Measurements from ENCODE around the gene TTC21B. TPM values are rescaled to one million over a fixed set of nuclear protein-coding genes. Genes with fewer than 3 reads are reported as not detected.

TTC21B gene
- total and polyA plus RNA-seq, 9 of the 15 experiments (the other 6 are each of a cell fraction or from before 2014, with no cell fraction given), result 5.2 to 34.9 (median 18.5) TPM

GRCh38 chr2:165953655-165954606 is at the start of gene TTC21B (continued):
- TF ChIP-seq HMGN3 (IDR thresholded peaks at IDR 0.05; ENCODE audit: borderline replicate concordance, extremely low read depth, insufficient read length, low read depth, low read length), result peak; percentile 69
- peak; percentile 48; the same call in 1 of the 2 replicates for TF ChIP-seq ZNF232 (CRISPR knock-in tag; IDR thresholded peaks at IDR 0.05)
- peak; percentile 7 for TF ChIP-seq MEIS2 (IDR thresholded peaks at IDR 0.05; ENCODE audit: partially characterized antibody)

GRCh38 chr2:166000401-166000800 is 46.8 kb upstream of the TTC21B start:
- Histone ChIP-seq H4K20me1 (replicated peaks; ENCODE audit: control insufficient read depth, insufficient read depth, low read length) (no peaks in the 10 kb centered on the region), H3K79me2 (ENCODE audit: control insufficient read depth, insufficient read depth, low read length) (no peaks in the 10 kb centered on the region), H3K36me3 (ENCODE audit: control insufficient read depth, insufficient read depth, low read length) (no peaks in the 10 kb centered on the region), H3K4me2 (ENCODE audit: insufficient read depth, low read length) (no peak overlapping the region), H3K27ac (ENCODE audit: extremely low read depth, low read depth, low read length) (no peak overlapping the region), H3K9ac (ENCODE audit: insufficient read depth in 1 of 2, low read depth in 2 of 2, low read length in 2 of 2) (no peak overlapping the region), H3K27me3 (ENCODE audit: control insufficient read depth in 2 of 2, insufficient read depth in 2 of 2, low read length in 2 of 2) (no peaks in the 10 kb centered on the region), H3K9me1 (ENCODE audit: control insufficient read depth, insufficient read depth, low read length) (no peaks in the 10 kb centered on the region), H3K4me1 (replicated peaks in 1 of 2; ENCODE audit: control insufficient read depth in 2 of 2, insufficient read depth in 2 of 2, low read length in 2 of 2) (no peaks in the 10 kb centered on the region), H3K9me3 (replicated peaks; ENCODE audit: control insufficient read depth, insufficient read depth, low read depth, low read length) (no peaks in the 10 kb centered on the region), H2AFZ (ENCODE audit: low read depth, low read length) (no peak overlapping the region), H3K4me3 (no peak overlapping the region)
- CTCF ChIA-PET (ENCODE audit: low intra/inter-chr PET ratio), result no interaction called here
- DNase-seq (ENCODE audit: extremely low read depth in 1 of 4, low spot score in 3 of 4), result no peak
- WGBS (ENCODE audit: insufficient coverage, low coverage, missing lambda C conversion rate), result 0% methylated on average over 2 of the region's 2 CpGs
- POLR2A ChIA-PET, result no interaction called here
- BruUV-seq (replicated peaks), result no TSS peak
- intact Hi-C loops (cut with micrococcal nuclease) (no loop called here), in situ Hi-C loops (cut with MboI) (no loop called here)
- no peak for ATAC-seq
- no peak for FAIRE-seq
- TF ChIP-seq STAT5A (IDR thresholded peaks at IDR 0.05; ENCODE audit: borderline replicate concordance, low read length) (no peak), ARID1B (IDR thresholded peaks at IDR 0.05) (no peak), CSDE1 (IDR thresholded peaks at IDR 0.05) (no peak), HMG20B (CRISPR knock-in tag; IDR thresholded peaks at IDR 0.05) (no peak), ZKSCAN1 (IDR thresholded peaks at IDR 0.05; ENCODE audit: low read depth, low read length) (no peak), ZNF431 (CRISPR knock-in tag; IDR thresholded peaks at IDR 0.05) (no peak), E2F6 (IDR thresholded peaks at IDR 0.05; ENCODE audit: borderline replicate concordance in 1 of 2, extremely low read depth in 1 of 2, insufficient read depth in 1 of 2, insufficient read length in 1 of 2, low read depth in 1 of 2, low read length in 1 of 2, poor library complexity in 1 of 2, severe bottlenecking in 1 of 2) (no peak), NCOA1 (IDR thresholded peaks at IDR 0.05; ENCODE audit: low read depth) (no peak), NR2C2 (CRISPR knock-in tag; IDR thresholded peaks at IDR 0.05) (no peak), NR2C2 (tag; IDR thresholded peaks at IDR 0.05) (no peak), ZNF655 (CRISPR knock-in tag; IDR thresholded peaks at IDR 0.05) (no peak), TAF9B (IDR thresholded peaks at IDR 0.05; ENCODE audit: partially characterized antibody) (no peak), ILK (tag; IDR thresholded peaks at IDR 0.05; ENCODE audit: borderline replicate concordance, low read depth) (no peak), TCF15 (CRISPR knock-in tag; IDR thresholded peaks at IDR 0.05) (no peak)

All from K562 (cell line).